ENCODE data around the gene RECK. TPM values are rescaled to one million over a fixed set of nuclear protein-coding genes. Genes with fewer than 3 reads are reported as not detected.

Gene RECK
- total RNA-seq, 4 donors from 2014 or later = 2.9 to 4.1 (median 3.5) TPM

DNA sequence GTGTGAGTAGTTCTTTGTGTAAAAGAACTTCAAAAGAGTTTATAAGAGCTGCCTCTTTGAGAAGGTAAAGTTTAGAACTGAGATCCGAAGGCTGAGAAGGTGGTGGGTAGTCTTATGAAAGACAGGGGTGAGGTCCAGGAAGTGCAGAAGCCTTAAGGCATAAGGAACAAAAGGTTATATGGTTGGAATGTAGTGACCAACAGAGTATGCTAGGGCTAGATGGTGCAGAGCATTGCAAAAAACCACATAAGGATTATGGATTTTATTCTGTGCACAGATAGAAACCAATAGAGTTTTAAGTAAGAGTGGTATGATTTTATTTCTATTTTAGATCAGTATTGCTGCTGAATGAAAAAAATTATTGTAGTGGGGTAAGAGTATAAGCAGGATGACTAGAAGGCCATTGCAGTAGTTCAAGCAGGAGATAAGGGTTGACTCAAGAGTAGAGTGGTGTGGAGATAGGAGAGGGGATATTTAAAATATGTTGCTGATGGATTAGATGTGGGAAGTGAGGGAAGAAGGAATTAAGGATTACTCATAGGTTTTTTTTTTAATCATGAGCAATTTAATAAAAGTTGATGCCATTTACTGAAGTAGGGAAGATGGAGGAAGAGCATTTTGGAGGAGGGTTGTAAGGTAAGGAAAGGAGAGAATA lies 3.7 kb downstream of the RECK start:
- intact Hi-C loops (cut with DNase I; ENCODE audit: low total_unique reads) (no loop called here), in situ Hi-C loops (cut with MboI; ENCODE audit: low sequenced_read_pairs in 4 of 4) (no loop called here)
- Histone ChIP-seq H3K27ac (no peak overlapping the region), H3K27me3 (peaks cover 0 to 10% (median 7%) of the 10 kb centered on the region in 3 donors), H3K4me1 (peaks cover 4 to 10% of the 10 kb centered on the region in 2 donors), H3K9me3 (no peaks in the 10 kb centered on the region), H3K36me3 (no peaks in the 10 kb centered on the region), H3K4me3 (no peak overlapping the region)
- DNase-seq (no peak), ATAC-seq (no peak)
- TF ChIP-seq POLR2A (IDR thresholded peaks at IDR 0.05) = no peak
- TF ChIP-seq, protein P1, sequence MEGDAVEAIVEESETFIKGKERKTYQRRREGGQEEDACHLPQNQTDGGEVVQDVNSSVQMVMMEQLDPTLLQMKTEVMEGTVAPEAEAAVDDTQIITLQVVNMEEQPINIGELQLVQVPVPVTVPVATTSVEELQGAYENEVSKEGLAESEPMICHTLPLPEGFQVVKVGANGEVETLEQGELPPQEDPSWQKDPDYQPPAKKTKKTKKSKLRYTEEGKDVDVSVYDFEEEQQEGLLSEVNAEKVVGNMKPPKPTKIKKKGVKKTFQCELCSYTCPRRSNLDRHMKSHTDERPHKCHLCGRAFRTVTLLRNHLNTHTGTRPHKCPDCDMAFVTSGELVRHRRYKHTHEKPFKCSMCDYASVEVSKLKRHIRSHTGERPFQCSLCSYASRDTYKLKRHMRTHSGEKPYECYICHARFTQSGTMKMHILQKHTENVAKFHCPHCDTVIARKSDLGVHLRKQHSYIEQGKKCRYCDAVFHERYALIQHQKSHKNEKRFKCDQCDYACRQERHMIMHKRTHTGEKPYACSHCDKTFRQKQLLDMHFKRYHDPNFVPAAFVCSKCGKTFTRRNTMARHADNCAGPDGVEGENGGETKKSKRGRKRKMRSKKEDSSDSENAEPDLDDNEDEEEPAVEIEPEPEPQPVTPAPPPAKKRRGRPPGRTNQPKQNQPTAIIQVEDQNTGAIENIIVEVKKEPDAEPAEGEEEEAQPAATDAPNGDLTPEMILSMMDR (IDR thresholded peaks at IDR 0.05 in 4 of 5, conservative IDR thresholded peaks at IDR 0.05 in 1 of 5) = no peak

DNA sequence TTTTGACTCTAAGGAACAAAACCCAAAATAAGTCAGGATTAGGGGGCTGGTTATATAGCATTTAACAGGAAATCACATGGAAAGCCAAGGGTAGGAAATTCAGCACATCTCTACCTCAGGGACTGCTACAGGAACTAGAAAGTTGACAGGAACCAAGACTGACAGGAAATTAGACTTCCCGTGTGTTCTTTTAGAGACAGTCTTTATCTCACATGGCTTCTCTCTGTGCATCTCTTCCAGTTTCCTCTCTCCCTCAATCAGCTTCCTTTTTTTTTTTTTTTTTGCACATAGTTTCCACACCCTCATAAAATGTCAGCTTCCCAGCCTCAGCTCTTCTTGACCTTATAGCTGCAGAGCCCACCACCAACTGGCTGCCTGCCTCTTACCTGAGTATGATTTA lies 4.8 kb downstream of the RECK start:
- H3K4me1 ChIP-seq = peaks cover 4 to 7% of the 10 kb centered on the region in 2 donors
- no peak overlapping the region for H3K27ac ChIP-seq
- peaks cover 0 to 7% (median 4%) of the 10 kb centered on the region in 3 donors for H3K27me3 ChIP-seq
- H3K9me3 ChIP-seq = no peaks in the 10 kb centered on the region
- no peak for DNase-seq
- no peak overlapping the region for H3K4me3 ChIP-seq
- H3K36me3 ChIP-seq = no peaks in the 10 kb centered on the region
- intact Hi-C loops (cut with DNase I; ENCODE audit: low total_unique reads) (no loop called here), in situ Hi-C loops (cut with MboI; ENCODE audit: low sequenced_read_pairs in 4 of 4) (no loop called here)
- no peak for ATAC-seq
- no peak for TF ChIP-seq POLR2A (IDR thresholded peaks at IDR 0.05)
- TF ChIP-seq, protein P1 (IDR thresholded peaks at IDR 0.05 in 4 of 5, conservative IDR thresholded peaks at IDR 0.05 in 1 of 5) = no peak

DNA sequence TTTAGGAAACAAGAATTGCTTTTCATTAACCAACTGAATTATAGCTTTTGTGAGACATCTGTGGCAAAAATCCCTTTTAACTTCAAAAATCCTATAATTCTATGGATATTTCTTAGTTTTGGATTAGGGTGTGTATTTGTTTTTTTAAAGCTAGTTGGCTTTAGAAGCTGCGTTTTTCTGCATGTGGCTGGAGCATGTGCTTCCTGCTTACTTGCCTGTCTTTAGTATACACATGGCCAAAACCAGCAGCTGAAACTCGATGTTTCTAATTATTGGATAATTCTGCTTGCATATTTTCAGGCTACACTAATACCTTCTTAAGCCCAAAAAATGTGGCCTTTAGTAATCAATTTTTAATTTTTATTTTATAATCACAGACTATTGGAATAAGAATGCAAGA lies 8.9 kb downstream of the RECK start:
- ATAC-seq (no peak), DNase-seq (no peak)
- intact Hi-C loops (cut with DNase I; ENCODE audit: low total_unique reads) = no loop called here
- Histone ChIP-seq H3K36me3 (no peaks in the 10 kb centered on the region), H3K4me1 (no peaks in the 10 kb centered on the region), H3K27me3 (no peaks in the 10 kb centered on the region), H3K9me3 (no peaks in the 10 kb centered on the region), H3K4me3 (no peak overlapping the region), H3K27ac (no peak overlapping the region)
- in situ Hi-C loops (cut with MboI; ENCODE audit: low sequenced_read_pairs in 4 of 4) = no loop called here
- TF ChIP-seq, protein P1 (IDR thresholded peaks at IDR 0.05 in 4 of 5, conservative IDR thresholded peaks at IDR 0.05 in 1 of 5) = no peak
- TF ChIP-seq POLR2A (IDR thresholded peaks at IDR 0.05) = no peak

DNA sequence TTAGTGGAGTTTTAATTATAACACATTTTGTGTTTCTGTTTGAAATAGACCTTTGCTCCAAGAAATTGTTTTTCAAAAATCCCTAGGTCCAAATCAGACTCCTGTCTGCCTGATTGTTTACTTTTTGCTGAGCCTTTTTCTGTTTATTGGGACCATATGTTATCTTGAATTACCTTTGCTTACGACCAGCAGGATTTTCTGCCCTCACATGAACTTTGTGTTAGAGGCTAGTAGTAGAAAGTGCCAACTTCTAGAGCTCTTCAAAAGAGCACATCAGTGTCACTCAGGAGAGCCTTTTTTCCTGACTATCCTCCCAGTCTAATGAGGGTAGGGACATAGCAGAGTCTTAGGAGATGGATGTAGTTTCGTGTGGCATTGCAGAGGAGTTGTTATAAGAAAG lies 10.2 kb downstream of the RECK start:
- ATAC-seq (no peak), DNase-seq (no peak)
- Histone ChIP-seq H3K27ac (no peak overlapping the region), H3K9me3 (no peaks in the 10 kb centered on the region), H3K27me3 (no peaks in the 10 kb centered on the region), H3K4me1 (no peaks in the 10 kb centered on the region), H3K36me3 (no peaks in the 10 kb centered on the region), H3K4me3 (no peak overlapping the region)
- TF ChIP-seq, protein P1 (IDR thresholded peaks at IDR 0.05 in 4 of 5, conservative IDR thresholded peaks at IDR 0.05 in 1 of 5) = no peak
- no peak for TF ChIP-seq POLR2A (IDR thresholded peaks at IDR 0.05)
- in situ Hi-C loops (cut with MboI; ENCODE audit: low sequenced_read_pairs in 4 of 4) (no loop called here), intact Hi-C loops (cut with DNase I; ENCODE audit: low total_unique reads) (no loop called here)

DNA sequence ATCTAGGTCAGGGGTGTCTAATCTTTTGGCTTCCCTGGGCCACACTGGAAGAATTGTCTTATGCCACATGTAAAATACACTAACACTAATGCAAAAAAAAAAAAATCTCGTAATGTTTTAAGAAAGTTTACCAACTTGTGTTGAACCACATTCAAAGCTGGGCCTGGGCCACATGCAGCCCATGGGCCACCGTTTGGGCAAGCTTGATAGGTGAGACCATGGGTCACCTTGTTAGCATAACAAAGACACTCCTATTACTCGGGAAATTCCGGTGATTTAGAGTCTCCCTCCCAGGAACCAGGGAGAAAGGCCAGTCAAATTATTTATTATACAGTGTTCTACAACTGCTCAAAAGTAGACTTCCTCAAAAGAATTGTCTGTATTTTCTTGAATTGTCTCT lies 12.7 kb downstream of the RECK start:
- no peaks in the 10 kb centered on the region for H3K4me1 ChIP-seq
- ATAC-seq (no peak), DNase-seq (no peak)
- no peaks in the 10 kb centered on the region for H3K36me3 ChIP-seq
- H3K9me3 ChIP-seq = no peaks in the 10 kb centered on the region
- H3K4me3 ChIP-seq = no peak overlapping the region
- no peak for TF ChIP-seq POLR2A (IDR thresholded peaks at IDR 0.05)
- TF ChIP-seq, protein P1 (IDR thresholded peaks at IDR 0.05 in 4 of 5, conservative IDR thresholded peaks at IDR 0.05 in 1 of 5) = no peak
- H3K27me3 ChIP-seq = no peaks in the 10 kb centered on the region
- no peak overlapping the region for H3K27ac ChIP-seq
- in situ Hi-C loops (cut with MboI; ENCODE audit: low sequenced_read_pairs in 4 of 4) (no loop called here), intact Hi-C loops (cut with DNase I; ENCODE audit: low total_unique reads) (no loop called here)
